Activated T-cell treated with anti-CD3 and anti-CD28 coated beads, Interleukin-2, amount 50 U/mL, for 24 hours (primary cell): ENCODE measurements around the gene JAK3.
A peak's percentile ranks its signal among the peaks of the same experiment; 100 is the strongest.

Source experiments
- DNase-seq: peaks from one replicate; pipeline ENCODE4 v3.0.0-alpha.2; 2020
- H3K27ac Mint-ChIP-seq: 2 replicates; pipeline ENCODE4 v1.8.0; 2020; ENCODE audit warnings: mild to moderate bottlenecking, mixed read lengths
- H3K27me3 Mint-ChIP-seq: 2 replicates; pipeline ENCODE4 v1.8.0; 2020; ENCODE audit warnings: mixed read lengths
- H3K36me3 Mint-ChIP-seq: 2 replicates; pipeline ENCODE4 v1.8.0; 2020; ENCODE audit warnings: low read depth, mixed read lengths
- H3K4me1 Mint-ChIP-seq: 2 replicates; pipeline ENCODE4 v1.8.0; 2020; ENCODE audit warnings: low read depth, mixed read lengths
- H3K4me3 Mint-ChIP-seq: 2 replicates; pipeline ENCODE4 v1.8.0; 2020; ENCODE audit warnings: mild to moderate bottlenecking, moderate library complexity, mixed read lengths
- H3K9me3 Mint-ChIP-seq: 2 replicates; pipeline ENCODE4 v1.8.0; 2020; ENCODE audit warnings: mixed read lengths

The JAK3 gene

GRCh38 chr19:17835182-17836006, 12.4 kb downstream of the JAK3 start:
- Mint-ChIP-seq H3K36me3 (peaks cover 91% of the 10 kb centered on the region), H3K27ac (peak overlapping the region; percentile 65)

GRCh38 chr19:17834350-17835181, 13.2 kb downstream of the JAK3 start:
- H3K27ac Mint-ChIP-seq: peak overlapping the region; percentile 52
- peaks cover 20% of the 10 kb centered on the region for H3K4me1 Mint-ChIP-seq
- no peak for DNase-seq
- H3K27me3 Mint-ChIP-seq: no peaks in the 10 kb centered on the region
- peaks cover 2% of the 10 kb centered on the region for H3K9me3 Mint-ChIP-seq
- H3K36me3 Mint-ChIP-seq: peaks cover 91% of the 10 kb centered on the region
- no peak overlapping the region for H3K4me3 Mint-ChIP-seq

More at GRCh38 chr19:17835182-17836006, 12.4 kb downstream of the JAK3 start:
- no peak for DNase-seq
- Mint-ChIP-seq H3K27me3 (no peaks in the 10 kb centered on the region), H3K4me3 (no peak overlapping the region), H3K9me3 (peaks cover 2% of the 10 kb centered on the region), H3K4me1 (peaks cover 24% of the 10 kb centered on the region)

DNA sequence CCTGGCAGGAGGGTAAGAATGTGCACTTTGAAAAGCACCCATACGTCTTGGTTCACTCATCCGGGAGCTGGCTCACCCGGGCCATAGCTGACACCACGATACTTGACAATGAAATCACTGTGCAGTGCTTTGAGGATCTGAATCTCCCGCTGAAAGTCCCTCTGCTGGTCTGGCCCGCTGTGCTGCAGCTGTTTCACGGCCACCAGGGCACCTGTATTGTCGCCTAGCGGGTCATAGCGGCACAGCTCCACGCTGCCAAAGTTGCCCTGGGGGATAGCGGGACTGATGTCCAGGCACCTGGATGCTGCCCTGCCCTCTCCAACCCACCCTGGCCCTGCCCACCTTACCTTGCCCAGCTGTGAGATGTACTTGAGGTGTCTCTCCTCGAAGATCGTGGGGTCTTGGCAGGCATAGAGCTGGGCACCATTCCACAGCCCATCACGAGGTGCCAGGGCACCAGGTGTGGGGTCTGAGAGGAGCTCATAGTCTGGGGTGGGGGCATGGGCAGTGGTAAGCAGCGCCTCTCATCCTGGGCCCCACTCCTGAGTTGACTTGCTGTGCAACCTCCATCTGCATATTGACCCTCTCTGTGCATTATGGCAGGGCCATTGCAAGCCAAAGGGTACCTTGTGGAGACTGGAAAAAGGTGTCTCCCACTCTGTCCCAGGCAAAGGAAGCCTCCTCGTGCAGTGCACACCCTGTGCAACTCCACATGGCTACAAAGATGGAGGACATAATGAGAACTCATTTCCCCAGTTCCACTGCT, 15.2 kb downstream of the JAK3 start:
- H3K27me3 Mint-ChIP-seq: no peaks in the 10 kb centered on the region
- peaks cover 90% of the 10 kb centered on the region for H3K36me3 Mint-ChIP-seq
- H3K4me1 Mint-ChIP-seq: peaks cover 10% of the 10 kb centered on the region
- no peak overlapping the region for H3K4me3 Mint-ChIP-seq
- no peak for DNase-seq
- peak overlapping the region; percentile 14 for H3K27ac Mint-ChIP-seq
- peaks cover 2% of the 10 kb centered on the region for H3K9me3 Mint-ChIP-seq

DNA sequence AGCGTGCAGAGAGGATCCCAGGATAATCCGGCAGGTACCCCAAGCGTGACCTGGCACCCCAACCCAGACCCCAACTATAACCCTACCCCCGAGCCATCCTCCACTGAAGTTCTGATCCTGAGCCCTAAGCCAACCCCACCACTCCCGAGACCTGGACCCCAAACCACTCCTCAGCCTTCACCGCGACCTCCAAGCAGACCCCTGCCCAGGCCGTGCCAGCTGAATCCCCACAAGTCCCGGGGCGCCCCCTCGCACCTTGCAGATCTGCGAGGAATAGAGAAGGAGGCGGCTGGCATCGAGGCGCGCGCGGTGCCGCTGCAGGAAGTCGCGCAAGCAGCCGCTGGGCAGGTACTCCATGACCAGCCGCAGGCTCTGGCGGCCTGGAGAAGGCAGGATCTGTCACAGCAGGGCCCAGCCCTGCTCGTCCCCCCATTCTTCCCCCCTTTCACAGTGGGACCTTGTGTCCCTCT, 16.3 kb downstream of the JAK3 start:
- Mint-ChIP-seq H3K9me3 (peaks cover 2% of the 10 kb centered on the region), H3K27ac (peak overlapping the region; percentile 30), H3K4me3 (no peak overlapping the region), H3K36me3 (peaks cover 88% of the 10 kb centered on the region), H3K27me3 (no peaks in the 10 kb centered on the region), H3K4me1 (peaks cover 6% of the 10 kb centered on the region)
- DNase-seq: no peak

GRCh38 chr19:17830567-17831418, 17.0 kb downstream of the JAK3 start:
- Mint-ChIP-seq H3K9me3 (peaks cover 2% of the 10 kb centered on the region), H3K27me3 (no peaks in the 10 kb centered on the region), H3K4me1 (peaks cover 5% of the 10 kb centered on the region), H3K36me3 (peaks cover 86% of the 10 kb centered on the region), H3K27ac (peak overlapping the region; percentile 57), H3K4me3 (no peak overlapping the region)
- peak; percentile 72 for DNase-seq

GRCh38 chr19:17829855-17830566, 17.8 kb downstream of the JAK3 start:
- Mint-ChIP-seq H3K27ac (peak overlapping the region; percentile 57), H3K4me3 (no peak overlapping the region), H3K36me3 (peaks cover 85% of the 10 kb centered on the region), H3K27me3 (no peaks in the 10 kb centered on the region), H3K9me3 (peaks cover 2% of the 10 kb centered on the region), H3K4me1 (no peaks in the 10 kb centered on the region)
- DNase-seq: no peak

DNA sequence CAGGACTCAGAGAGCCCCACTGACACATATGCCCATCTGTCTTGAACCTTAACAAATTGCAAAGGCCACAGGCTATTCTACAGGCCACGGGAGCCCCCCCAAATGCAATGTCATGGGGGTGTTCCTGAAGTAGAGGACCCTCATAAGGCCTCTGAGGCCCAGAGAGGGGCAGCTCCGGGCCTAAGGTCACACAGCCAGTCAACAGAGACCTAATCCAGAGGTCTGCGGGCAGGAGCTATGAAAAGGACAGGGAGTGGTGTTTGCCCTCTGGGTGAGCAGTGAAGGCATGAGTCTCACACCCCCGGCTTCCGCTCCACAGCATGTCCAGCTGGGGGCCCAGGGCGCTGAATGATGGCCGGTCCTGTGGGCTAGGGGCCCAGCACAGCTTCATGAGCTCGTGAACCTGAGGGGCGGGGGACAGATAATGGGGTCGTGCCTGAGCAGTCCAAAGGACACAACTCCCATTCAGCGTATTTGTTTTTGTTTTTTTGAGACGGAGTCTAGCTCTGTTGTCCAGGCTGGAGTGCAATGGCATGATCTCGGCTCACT, 21.2 kb downstream of the JAK3 start:
- Mint-ChIP-seq H3K36me3 (peaks cover 67% of the 10 kb centered on the region), H3K4me1 (no peaks in the 10 kb centered on the region), H3K27me3 (no peaks in the 10 kb centered on the region), H3K4me3 (no peak overlapping the region), H3K27ac (no peak overlapping the region), H3K9me3 (no peaks in the 10 kb centered on the region)
- no peak for DNase-seq

- Mint-ChIP-seq H3K27ac (peak overlapping the region; percentile 64), H3K36me3 (peaks cover 48% of the 10 kb centered on the region), H3K4me3 (no peak overlapping the region), H3K4me1 (no peaks in the 10 kb centered on the region), H3K9me3 (no peaks in the 10 kb centered on the region), H3K27me3 (no peaks in the 10 kb centered on the region)
- DNase-seq: no peak
Observed at GRCh38 chr19:17824339-17824738, 23.4 kb downstream of the JAK3 start.

DNA sequence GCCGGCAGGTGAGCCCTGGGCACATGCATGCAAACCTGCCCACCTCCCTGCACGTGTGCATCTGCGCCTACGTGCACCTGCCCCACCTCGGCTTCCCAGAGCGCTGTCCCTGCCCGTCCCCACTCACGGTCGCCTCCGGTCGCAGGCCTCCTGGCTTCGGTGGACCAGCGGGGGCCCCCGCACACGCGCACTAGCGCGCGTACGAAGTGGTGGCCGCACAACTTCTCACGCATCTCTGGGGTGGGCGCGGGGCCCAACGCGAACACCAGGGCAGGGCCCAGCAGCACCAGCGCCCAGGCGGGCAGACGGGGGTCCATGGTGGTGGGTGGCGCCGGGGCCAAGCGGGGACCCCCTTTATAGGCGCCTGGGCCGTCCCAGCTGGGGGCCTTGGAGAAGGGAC, 26.6 kb downstream of the JAK3 start, which contains the start of gene INSL3:
TSS of gene INSL3 (minus strand) at position 330 of the 400 bp plus-strand sequence. CDS start at position 317, 13 bp downstream.
- Mint-ChIP-seq H3K4me1 (no peaks in the 10 kb centered on the region), H3K36me3 (peaks cover 25% of the 10 kb centered on the region), H3K27me3 (no peaks in the 10 kb centered on the region), H3K9me3 (no peaks in the 10 kb centered on the region), H3K4me3 (no peak within 1 kb of the TSS), H3K27ac (no peak within 1 kb of the TSS)
- DNase-seq: no peak

GRCh38 chr19:17817668-17818363, 30.0 kb downstream of the JAK3 start:
- no peak for DNase-seq
- Mint-ChIP-seq H3K4me1 (no peaks in the 10 kb centered on the region), H3K9me3 (no peaks in the 10 kb centered on the region), H3K36me3 (peaks cover 5% of the 10 kb centered on the region), H3K4me3 (no peak overlapping the region), H3K27me3 (no peaks in the 10 kb centered on the region), H3K27ac (no peak overlapping the region)

DNA sequence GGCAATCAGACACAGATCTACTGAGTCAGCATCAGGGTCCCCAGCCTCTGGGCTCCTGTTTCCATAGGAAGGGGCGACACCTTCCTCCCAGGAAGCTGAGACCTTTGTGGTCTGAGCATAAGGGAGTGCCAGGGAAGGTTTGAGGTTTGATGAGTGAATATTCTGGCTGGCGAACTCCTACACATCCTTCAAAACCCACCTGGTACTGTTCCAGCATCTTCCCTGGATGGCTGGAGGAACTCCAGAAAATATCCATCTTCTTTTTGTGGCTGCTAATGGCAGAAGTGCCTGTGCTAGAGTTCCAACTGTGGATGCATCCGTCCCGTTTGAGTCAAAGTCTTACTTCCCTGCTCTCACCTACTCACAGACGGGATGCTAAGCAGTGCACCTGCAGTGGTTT, 35.7 kb downstream of the JAK3 start:
- H3K36me3 Mint-ChIP-seq: peaks cover 5% of the 10 kb centered on the region
- peaks cover 9% of the 10 kb centered on the region for H3K4me1 Mint-ChIP-seq
- no peak overlapping the region for H3K27ac Mint-ChIP-seq
- no peak overlapping the region for H3K4me3 Mint-ChIP-seq
- H3K27me3 Mint-ChIP-seq: no peaks in the 10 kb centered on the region
- no peaks in the 10 kb centered on the region for H3K9me3 Mint-ChIP-seq
- no peak for DNase-seq

DNA sequence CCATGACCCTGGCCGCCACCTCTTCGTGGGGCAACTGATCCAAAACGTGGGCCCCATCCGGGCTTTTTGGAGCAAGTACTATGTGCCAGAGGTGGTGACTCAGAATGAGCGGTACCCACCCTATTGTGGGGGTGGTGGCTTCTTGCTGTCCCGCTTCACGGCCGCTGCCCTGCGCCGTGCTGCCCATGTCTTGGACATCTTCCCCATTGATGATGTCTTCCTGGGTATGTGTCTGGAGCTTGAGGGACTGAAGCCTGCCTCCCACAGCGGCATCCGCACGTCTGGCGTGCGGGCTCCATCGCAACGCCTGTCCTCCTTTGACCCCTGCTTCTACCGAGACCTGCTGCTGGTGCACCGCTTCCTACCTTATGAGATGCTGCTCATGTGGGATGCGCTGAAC, 36.1 kb downstream of the JAK3 start:
- H3K27ac Mint-ChIP-seq: no peak overlapping the region
- H3K27me3 Mint-ChIP-seq: no peaks in the 10 kb centered on the region
- no peak overlapping the region for H3K4me3 Mint-ChIP-seq
- no peaks in the 10 kb centered on the region for H3K9me3 Mint-ChIP-seq
- DNase-seq: no peak
- H3K36me3 Mint-ChIP-seq: peaks cover 5% of the 10 kb centered on the region
- peaks cover 9% of the 10 kb centered on the region for H3K4me1 Mint-ChIP-seq
